Thymus (tissue), 11 donors: ENCODE results near the gene WDR70. TPM values are rescaled to one million over a fixed set of nuclear protein-coding genes. Genes with fewer than 3 reads are reported as not detected.
"Not testable (repeated sequence)": the region's sequence is repeated elsewhere in the genome, so short reads cannot be mapped to it uniquely, and the experiment has no call there.

Experiments
- DNase-seq, 9 donors: peaks; one replicate each; pipeline ENCODE4 v3.0.0-alpha.2; 2013; ENCODE audit warnings: low spot score in 9 of 9, low read depth in 6 of 9, missing footprints in 1 of 9
- H3K27ac ChIP-seq, 2 donors: one replicate each; pipeline ENCODE4 v1.5.1; 2013; ENCODE audit warnings: control low read depth in 1 of 2, low read depth in 1 of 2, low read length in 1 of 2, mild to moderate bottlenecking in 1 of 2, moderate library complexity in 1 of 2
- H3K27me3 ChIP-seq, 2 donors: one replicate each; pipeline ENCODE4 v1.5.1; 2013; ENCODE audit warnings: low read length in 1 of 2; ENCODE audit not compliant: control insufficient read depth in 2 of 2, insufficient read depth in 1 of 2
- H3K36me3 ChIP-seq, 2 donors: one replicate each; pipeline ENCODE4 v1.5.1; 2013; ENCODE audit warnings: low read length in 1 of 2, mild to moderate bottlenecking in 1 of 2, moderate library complexity in 1 of 2; ENCODE audit not compliant: control insufficient read depth in 2 of 2, insufficient read depth in 2 of 2
- H3K4me1 ChIP-seq, 2 donors: one replicate each; pipeline ENCODE4 v1.5.1; 2013; ENCODE audit warnings: low read length in 2 of 2; ENCODE audit not compliant: control insufficient read depth in 2 of 2, insufficient read depth in 2 of 2
- H3K4me3 ChIP-seq, 2 donors: one replicate each; pipeline ENCODE4 v1.5.1; 2013; ENCODE audit warnings: low read length in 2 of 2, control low read depth in 1 of 2, mild to moderate bottlenecking in 1 of 2
- H3K9me3 ChIP-seq, 2 donors: one replicate each; pipeline ENCODE4 v1.5.1; 2013; ENCODE audit warnings: low read length in 1 of 2, mild to moderate bottlenecking in 1 of 2; ENCODE audit not compliant: control insufficient read depth in 2 of 2, insufficient read depth in 1 of 2
- WGBS: extraction: QIAGEN DNeasy Blood & Tissue Kit; methylation state at CpG from one replicate; pipeline ENCODE4 v1.1.7; 2013; 5-methylcytosine and 5-hydroxymethylcytosine counted together
- polyA plus RNA-seq: library from polyadenylated mRNA; stranded (reverse); fragments of 200-250 nt; gene quantifications from one replicate; pipeline ENCODE4 v1.2.3, GENCODE V29; 2013
- total RNA-seq: library from RNA; stranded (reverse); fragments of 120-200 nt; gene quantifications from one replicate; pipeline ENCODE4 v1.2.4, GENCODE V29; 2013
- donor health status: healthy.

Gene WDR70
- total and polyA plus RNA-seq, 2 donors: 34.4 to 39.9 TPM

- no peaks in the 10 kb centered on the region for H3K36me3 ChIP-seq
- DNase-seq: no peak
- H3K27me3 ChIP-seq: no peaks in the 10 kb centered on the region
- no peak overlapping the region for H3K27ac ChIP-seq
- no peaks in the 10 kb centered on the region for H3K4me1 ChIP-seq
- no peak overlapping the region for H3K4me3 ChIP-seq
- WGBS: over 99% methylated on average over 5 of the region's 5 CpGs
- no peaks in the 10 kb centered on the region for H3K9me3 ChIP-seq
Observed at GRCh38 chr5:37663538-37663937, 284.4 kb downstream of the WDR70 start.

- Histone ChIP-seq H3K27ac (no peak overlapping the region), H3K4me3 (no peak overlapping the region), H3K36me3 (no peaks in the 10 kb centered on the region), H3K27me3 (no peaks in the 10 kb centered on the region), H3K4me1 (no peaks in the 10 kb centered on the region), H3K9me3 (no peaks in the 10 kb centered on the region)
- 100% methylated on average over 1 of the region's 1 CpG for WGBS
- no peak for DNase-seq
Observed at GRCh38 chr5:37664551-37664950, 285.4 kb downstream of the WDR70 start.

DNA sequence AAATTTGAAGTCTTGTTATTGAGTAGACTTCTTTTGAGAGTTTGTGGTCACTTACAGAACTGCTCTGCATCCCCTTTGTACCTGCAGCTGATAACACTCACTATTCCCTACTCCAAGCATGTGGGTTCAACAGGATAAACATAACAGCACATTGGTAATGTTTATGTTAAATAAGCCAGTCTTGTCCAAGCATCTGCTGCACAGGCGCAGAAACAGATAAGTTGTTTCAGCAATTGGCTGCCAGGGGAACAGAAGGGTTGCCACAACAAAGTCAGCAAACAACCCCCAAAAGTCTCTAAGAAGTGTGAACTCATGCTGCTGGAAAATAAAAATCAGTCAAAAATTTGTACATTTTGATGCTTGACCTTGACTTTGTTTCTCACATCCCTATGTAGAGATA lies 286.2 kb downstream of the WDR70 start:
- Histone ChIP-seq H3K27ac (no peak overlapping the region), H3K27me3 (no peaks in the 10 kb centered on the region), H3K9me3 (no peaks in the 10 kb centered on the region), H3K4me1 (no peaks in the 10 kb centered on the region), H3K36me3 (no peaks in the 10 kb centered on the region), H3K4me3 (no peak overlapping the region)
- peak in 1 of 9 donors; percentile 18 for DNase-seq
- 80% methylated on average over 1 of the region's 1 CpG for WGBS

DNA sequence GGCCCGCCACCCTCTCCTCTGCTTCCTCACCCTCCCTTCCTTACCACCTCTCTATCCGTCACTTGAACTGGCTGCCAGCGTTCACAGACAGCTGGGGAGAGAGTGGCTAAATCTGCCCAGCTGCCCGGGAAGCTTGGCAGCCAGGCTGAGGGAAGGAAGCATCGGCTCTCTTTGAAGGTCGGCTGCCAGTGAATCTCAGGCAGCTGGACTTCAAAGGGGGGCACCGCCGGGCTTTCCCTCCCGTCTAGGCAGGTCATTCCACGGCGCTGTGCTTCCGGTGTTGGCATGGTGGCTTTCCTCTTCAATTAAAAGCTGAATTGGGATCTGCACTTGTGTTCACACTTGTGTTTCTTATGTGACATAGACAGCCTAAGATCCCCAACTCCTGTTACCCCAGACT lies 286.8 kb downstream of the WDR70 start:
- no peaks in the 10 kb centered on the region for H3K27me3 ChIP-seq
- no peak overlapping the region for H3K4me3 ChIP-seq
- no peak overlapping the region for H3K27ac ChIP-seq
- no peak for DNase-seq
- no peaks in the 10 kb centered on the region for H3K9me3 ChIP-seq
- no peaks in the 10 kb centered on the region for H3K36me3 ChIP-seq
- no peaks in the 10 kb centered on the region for H3K4me1 ChIP-seq
- WGBS: 86% methylated on average over 12 of the region's 12 CpGs

GRCh38 chr5:37667430-37667829 lies 288.3 kb downstream of the WDR70 start:
- Histone ChIP-seq H3K27ac (no peak overlapping the region), H3K4me3 (no peak overlapping the region)
- DNase-seq: no peak

DNA sequence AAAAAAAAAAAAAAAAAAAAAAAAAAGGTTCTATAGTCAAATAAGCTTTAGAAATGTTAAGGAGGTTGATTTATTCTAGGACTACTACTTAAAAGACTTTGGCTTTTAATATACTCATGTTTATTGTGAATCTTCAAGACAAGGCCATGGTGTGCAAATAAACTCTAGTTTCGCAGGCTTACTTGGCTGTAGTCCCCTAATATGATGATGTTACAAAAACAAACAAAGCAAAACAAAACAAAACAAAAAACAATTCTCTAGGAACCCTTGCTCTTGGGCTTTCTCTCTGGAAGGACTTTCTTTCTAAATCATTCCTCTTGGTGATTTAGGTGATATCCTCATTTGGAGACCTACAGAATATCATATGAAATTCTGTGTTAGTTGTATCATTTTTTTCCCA lies 288.7 kb downstream of the WDR70 start:
- 94% methylated on average over 1 of the region's 1 CpG for WGBS
- no peak overlapping the region for H3K27ac ChIP-seq
- H3K27me3 ChIP-seq: no peaks in the 10 kb centered on the region
- no peak for DNase-seq
- peaks cover 0 to 3% of the 10 kb centered on the region in 2 donors for H3K4me1 ChIP-seq
- no peak overlapping the region for H3K4me3 ChIP-seq
- H3K36me3 ChIP-seq: no peaks in the 10 kb centered on the region
- no peaks in the 10 kb centered on the region for H3K9me3 ChIP-seq

More at GRCh38 chr5:37667430-37667829, 288.3 kb downstream of the WDR70 start:
- Histone ChIP-seq H3K4me1 (peaks cover 0 to 3% of the 10 kb centered on the region in 2 donors), H3K36me3 (no peaks in the 10 kb centered on the region), H3K27me3 (no peaks in the 10 kb centered on the region), H3K9me3 (no peaks in the 10 kb centered on the region)

GRCh38 chr5:37668524-37669047 lies 289.5 kb downstream of the WDR70 start:
- no peaks in the 10 kb centered on the region for H3K9me3 ChIP-seq
- H3K27ac ChIP-seq: no peak overlapping the region
- H3K36me3 ChIP-seq: no peaks in the 10 kb centered on the region
- no peak for DNase-seq
- 94% methylated on average over 2 of the region's 2 CpGs for WGBS
- H3K27me3 ChIP-seq: no peaks in the 10 kb centered on the region
- no peak overlapping the region for H3K4me3 ChIP-seq
- peaks cover 0 to 3% of the 10 kb centered on the region in 2 donors for H3K4me1 ChIP-seq

- not testable (repeated sequence) for H3K4me1 ChIP-seq, H3K27ac ChIP-seq, H3K36me3 ChIP-seq, H3K4me3 ChIP-seq, H3K27me3 ChIP-seq, H3K9me3 ChIP-seq
- WGBS: 7% methylated on average over 12 of the region's 12 CpGs
- DNase-seq: peak in 4 of 9 donors; percentile 5 to 38 (median 12)
Observed at GRCh38 chr5:37672118-37672588, 293.0 kb downstream of the WDR70 start.

- H3K27me3 ChIP-seq, H3K4me1 ChIP-seq, DNase-seq, H3K9me3 ChIP-seq, H3K4me3 ChIP-seq, H3K27ac ChIP-seq, H3K36me3 ChIP-seq: not testable (repeated sequence)
- 97% methylated on average over 6 of the region's 6 CpGs for WGBS
Observed at GRCh38 chr5:37674361-37674760, 295.2 kb downstream of the WDR70 start.

DNA sequence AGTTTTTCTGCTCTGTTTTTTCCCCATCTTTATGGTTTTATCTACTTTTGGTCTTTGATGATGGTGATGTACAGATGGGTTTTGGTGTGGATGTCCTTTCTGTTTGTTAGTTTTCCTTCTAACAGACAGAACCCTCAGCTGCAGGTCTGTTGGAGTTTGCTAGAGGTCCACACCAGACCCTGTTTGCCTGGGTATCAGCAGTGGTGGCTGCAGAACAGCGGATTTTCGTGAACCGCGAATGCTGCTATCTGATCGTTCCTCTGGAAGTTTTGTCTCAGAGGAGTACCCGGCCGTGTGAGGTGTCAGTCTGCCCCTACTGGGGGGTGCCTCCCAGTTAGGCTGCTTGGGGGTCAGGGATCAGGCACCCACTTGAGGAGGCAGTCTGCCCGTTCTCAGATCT lies 300.2 kb downstream of the WDR70 start:
- not testable (repeated sequence) for DNase-seq, H3K27me3 ChIP-seq, H3K27ac ChIP-seq, H3K9me3 ChIP-seq, H3K36me3 ChIP-seq, H3K4me3 ChIP-seq, H3K4me1 ChIP-seq
- 98% methylated on average over 8 of the region's 8 CpGs for WGBS
